ENCODE data around the gene NPIPB2. TPM values are rescaled to one million over a fixed set of nuclear protein-coding genes. Genes with fewer than 3 reads are reported as not detected.

NPIPB2 gene
- total and polyA plus RNA-seq, 2 of the 13 experiments (the other 11 are each of a cell fraction or from before 2014, with no cell fraction given), result 1.8 to 4.1 TPM

- TF ChIP-seq TSC22D2 (CRISPR knock-in tag; IDR thresholded peaks at IDR 0.05; ENCODE audit: borderline replicate concordance) (no peak), SP2 (CRISPR knock-in tag; IDR thresholded peaks at IDR 0.05) (no peak), FOXJ3 (CRISPR knock-in tag; IDR thresholded peaks at IDR 0.05; ENCODE audit: borderline replicate concordance) (no peak; the same call in 1 of the 2 replicates), ZNF644 (CRISPR knock-in tag; IDR thresholded peaks at IDR 0.05; ENCODE audit: low read depth) (peak; percentile 73), KLF15 (CRISPR knock-in tag; IDR thresholded peaks at IDR 0.05; ENCODE audit: borderline replicate concordance) (no peak), CENPT (CRISPR knock-in tag; IDR thresholded peaks at IDR 0.05; ENCODE audit: low read depth) (no peak), ZNF678 (CRISPR knock-in tag; IDR thresholded peaks at IDR 0.05) (no peak), NR0B2 (CRISPR knock-in tag; IDR thresholded peaks at IDR 0.05) (no peak), NCOA2 (CRISPR knock-in tag; IDR thresholded peaks at IDR 0.05) (peak; percentile 47), ZNF12 (CRISPR knock-in tag; IDR thresholded peaks at IDR 0.05) (0 out of 2 replicates have a peak, but pooled peaks have one; percentile 8), MEIS2 (CRISPR knock-in tag; IDR thresholded peaks at IDR 0.05) (no peak), MATR3 (CRISPR knock-in tag; IDR thresholded peaks at IDR 0.05) (no peak), MBNL3 (CRISPR knock-in tag; conservative IDR thresholded peaks at IDR 0.05) (no peak), ADNP (CRISPR knock-in tag; IDR thresholded peaks at IDR 0.05) (no peak), BCL6 (CRISPR knock-in tag; IDR thresholded peaks at IDR 0.05) (peak; percentile 66), CC2D1A (CRISPR knock-in tag; IDR thresholded peaks at IDR 0.05) (no peak), ZNF749 (CRISPR knock-in tag; IDR thresholded peaks at IDR 0.05; ENCODE audit: borderline replicate concordance) (no peak), THAP9 (CRISPR knock-in tag; IDR thresholded peaks at IDR 0.05; ENCODE audit: borderline replicate concordance) (no peak), IRF2 (CRISPR knock-in tag; IDR thresholded peaks at IDR 0.05) (peak; percentile 80), ATF7 (IDR thresholded peaks at IDR 0.05) (no peak), ATF7 (CRISPR knock-in tag; IDR thresholded peaks at IDR 0.05) (no peak), SRSF4 (IDR thresholded peaks at IDR 0.05; ENCODE audit: low read depth, low read length, poor library complexity, severe bottlenecking) (no peak)
These were observed 25.1 kb downstream of the NPIPB2 start (continued) for GRCh38 chr16:11916524-11917285.
